H1 (cell line): ENCODE results near the gene VPS52. TPM values are rescaled to one million over a fixed set of nuclear protein-coding genes. Genes with fewer than 3 reads are reported as not detected.

Experiments
- ATF2 ChIP-seq: IDR thresholded peaks from 2 replicates; pipeline ENCODE4 v1.6.1; 2012; ENCODE audit warnings: low read length, inconsistent platforms
- CHD1 ChIP-seq: IDR thresholded peaks from 2 replicates; pipeline ENCODE4 v1.6.1; 2012; ENCODE audit warnings: low read depth, low read length, improper control_type of control experiment
- TEAD4 ChIP-seq: IDR thresholded peaks from 2 replicates; pipeline ENCODE4 v1.6.1; 2012; ENCODE audit warnings: low read depth, low read length, inconsistent platforms, mixed read lengths
- polyA plus RNA-seq, 7 experiments: library from polyadenylated mRNA; depleted of rRNA in 3 of 7; stranded (reverse) in 5 of 7; unstranded in 2 of 7; fragments of >200 nt in 5 of 7; fragments of 200-250 nt in 2 of 7; gene quantifications; 1 replicate in 5 of 7; 2 replicates in 1 of 7; 4 replicates in 1 of 7; pipeline versions ENCODE4 v1.2.1 to v1.2.3, GENCODE V29; 2011 to 2013; ENCODE audit warnings: missing spikeins in 2 of 7, mixed read lengths in 2 of 7
- total RNA-seq: library from RNA; stranded (reverse); fragmentation: NEBNext Ultra II Directional; extraction: Animal tissue kit (Norgen Biotek cat#: 25700); gene quantifications from 2 replicates; pipeline ENCODE4 v1.2.1, GENCODE V29; 2021

The VPS52 gene
- total and polyA plus RNA-seq, 2 of the 8 experiments (the other 6 are each of a cell fraction or from before 2014, with no cell fraction given) = 36.5 to 86.3 TPM

- no peak for TF ChIP-seq TEAD4
- TF ChIP-seq CHD1 = no peak
- TF ChIP-seq ATF2 = no peak
Observed at GRCh38 chr6:33250731-33251130, 20.9 kb downstream of the VPS52 start (continued).
